A549 (cell line): ENCODE measurements around the gene SBF2.

ENCODE experiments used
- HDAC2 ChIP-seq: fragments of 200-600 bp; sonication (generic); IDR thresholded peaks from 2 replicates; pipeline ENCODE4 v1.6.1; 2016
- ZFP36 ChIP-seq: fragments of 450-650 bp; IDR thresholded peaks from 2 replicates; pipeline ENCODE4 v1.6.1; 2014; ENCODE audit warnings: borderline replicate concordance; ENCODE audit not compliant: partially characterized antibody
- TF ChIP-seq, protein P1 (sequence below): fragments of >200 bp; sonication (Bioruptor Twin); formaldehyde crosslinking; IDR thresholded peaks from 3 replicates; pipeline ENCODE4 v1.5.1; 2016
- TF ChIP-seq, protein P2 (sequence below): fragments of 150-350 bp; IDR thresholded peaks from 2 replicates; pipeline ENCODE4 v1.6.1; 2014; ENCODE audit warnings: low read depth, mild to moderate bottlenecking, low read length

DNA sequence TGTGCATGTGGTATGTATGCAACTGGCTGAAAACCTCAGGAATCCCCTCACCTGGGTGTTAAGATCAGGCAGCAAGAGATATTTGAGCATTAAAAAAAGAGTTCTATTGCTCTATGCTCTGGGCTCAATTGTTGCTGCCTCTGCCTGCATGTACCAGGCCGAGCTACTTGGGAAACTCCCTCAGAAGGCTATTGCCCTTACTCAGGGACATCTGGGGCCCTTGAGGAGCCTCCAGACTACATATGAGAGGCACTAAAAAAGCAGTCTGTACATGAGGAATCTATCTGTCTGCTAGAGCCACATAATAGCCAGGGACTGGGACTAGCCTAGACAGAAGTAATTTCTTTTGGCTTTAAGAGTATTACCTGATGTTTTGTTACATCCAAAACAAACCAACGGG is 510.0 kb downstream of the SBF2 start:
- TF ChIP-seq, protein P1, sequence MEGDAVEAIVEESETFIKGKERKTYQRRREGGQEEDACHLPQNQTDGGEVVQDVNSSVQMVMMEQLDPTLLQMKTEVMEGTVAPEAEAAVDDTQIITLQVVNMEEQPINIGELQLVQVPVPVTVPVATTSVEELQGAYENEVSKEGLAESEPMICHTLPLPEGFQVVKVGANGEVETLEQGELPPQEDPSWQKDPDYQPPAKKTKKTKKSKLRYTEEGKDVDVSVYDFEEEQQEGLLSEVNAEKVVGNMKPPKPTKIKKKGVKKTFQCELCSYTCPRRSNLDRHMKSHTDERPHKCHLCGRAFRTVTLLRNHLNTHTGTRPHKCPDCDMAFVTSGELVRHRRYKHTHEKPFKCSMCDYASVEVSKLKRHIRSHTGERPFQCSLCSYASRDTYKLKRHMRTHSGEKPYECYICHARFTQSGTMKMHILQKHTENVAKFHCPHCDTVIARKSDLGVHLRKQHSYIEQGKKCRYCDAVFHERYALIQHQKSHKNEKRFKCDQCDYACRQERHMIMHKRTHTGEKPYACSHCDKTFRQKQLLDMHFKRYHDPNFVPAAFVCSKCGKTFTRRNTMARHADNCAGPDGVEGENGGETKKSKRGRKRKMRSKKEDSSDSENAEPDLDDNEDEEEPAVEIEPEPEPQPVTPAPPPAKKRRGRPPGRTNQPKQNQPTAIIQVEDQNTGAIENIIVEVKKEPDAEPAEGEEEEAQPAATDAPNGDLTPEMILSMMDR = no peak
- TF ChIP-seq ZFP36 (no peak), HDAC2 (no peak)
- TF ChIP-seq, protein P2, sequence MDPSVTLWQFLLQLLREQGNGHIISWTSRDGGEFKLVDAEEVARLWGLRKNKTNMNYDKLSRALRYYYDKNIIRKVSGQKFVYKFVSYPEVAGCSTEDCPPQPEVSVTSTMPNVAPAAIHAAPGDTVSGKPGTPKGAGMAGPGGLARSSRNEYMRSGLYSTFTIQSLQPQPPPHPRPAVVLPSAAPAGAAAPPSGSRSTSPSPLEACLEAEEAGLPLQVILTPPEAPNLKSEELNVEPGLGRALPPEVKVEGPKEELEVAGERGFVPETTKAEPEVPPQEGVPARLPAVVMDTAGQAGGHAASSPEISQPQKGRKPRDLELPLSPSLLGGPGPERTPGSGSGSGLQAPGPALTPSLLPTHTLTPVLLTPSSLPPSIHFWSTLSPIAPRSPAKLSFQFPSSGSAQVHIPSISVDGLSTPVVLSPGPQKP = no peak
